ENCODE measurements around the gene IMMP2L.

IMMP2L gene

DNA sequence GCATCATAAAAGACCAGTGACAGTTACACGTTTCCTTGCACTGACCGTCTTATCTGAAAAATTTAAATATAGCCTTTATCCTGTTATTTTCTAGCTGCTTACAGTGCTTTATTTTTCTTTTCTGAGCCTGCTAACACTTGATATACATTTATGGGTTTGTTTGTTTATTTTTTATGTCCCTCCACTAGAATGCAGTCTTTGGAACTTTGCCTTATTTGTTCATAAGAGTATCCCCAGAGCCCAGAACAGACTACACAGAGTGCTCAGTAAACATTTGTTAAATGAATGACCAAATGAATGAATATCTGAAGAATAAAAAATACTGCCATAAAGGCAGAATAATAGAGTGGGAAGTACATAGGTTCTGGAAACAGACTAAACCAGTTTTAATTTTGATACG lies 673.7 kb downstream of the IMMP2L start:
- DNase-seq = no peak

DNA sequence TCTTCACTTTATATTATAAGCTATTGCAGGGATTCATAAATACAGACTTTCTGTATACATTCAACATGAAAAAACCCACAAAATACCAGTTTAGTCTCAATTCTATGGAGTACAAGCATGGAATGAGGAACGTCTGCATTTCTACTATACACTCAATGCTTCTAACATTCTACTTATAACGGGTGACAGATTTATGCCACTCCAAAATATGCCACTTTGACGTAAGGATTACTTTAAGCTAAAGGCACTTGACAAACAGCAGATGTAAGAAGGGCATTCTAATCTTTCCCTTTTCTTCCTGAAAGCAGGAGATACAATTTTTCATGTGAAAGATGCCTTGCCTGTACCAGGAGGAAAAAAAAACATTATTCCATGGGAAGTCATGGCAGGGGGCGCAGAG lies 676.8 kb downstream of the IMMP2L start:
- no peak for DNase-seq

DNA sequence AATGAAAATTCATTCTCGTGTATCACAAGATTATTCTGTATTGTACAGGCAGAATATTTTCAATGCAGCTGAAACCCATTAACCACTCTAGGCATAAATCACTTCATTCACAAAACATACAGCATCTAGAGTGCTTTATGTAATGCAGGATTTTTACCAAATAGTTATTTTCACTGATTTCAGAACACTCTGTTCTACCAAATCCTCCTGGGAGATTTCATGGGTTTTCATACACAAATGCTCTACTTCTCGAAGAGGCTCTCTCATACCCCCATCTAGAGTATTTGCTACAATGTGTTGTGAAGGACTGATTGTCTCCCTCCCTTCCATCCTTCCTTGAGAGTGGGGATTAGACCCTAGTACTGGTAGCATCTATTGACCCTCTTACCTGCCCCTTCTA lies 680.6 kb downstream of the IMMP2L start:
- no peak for DNase-seq

DNA sequence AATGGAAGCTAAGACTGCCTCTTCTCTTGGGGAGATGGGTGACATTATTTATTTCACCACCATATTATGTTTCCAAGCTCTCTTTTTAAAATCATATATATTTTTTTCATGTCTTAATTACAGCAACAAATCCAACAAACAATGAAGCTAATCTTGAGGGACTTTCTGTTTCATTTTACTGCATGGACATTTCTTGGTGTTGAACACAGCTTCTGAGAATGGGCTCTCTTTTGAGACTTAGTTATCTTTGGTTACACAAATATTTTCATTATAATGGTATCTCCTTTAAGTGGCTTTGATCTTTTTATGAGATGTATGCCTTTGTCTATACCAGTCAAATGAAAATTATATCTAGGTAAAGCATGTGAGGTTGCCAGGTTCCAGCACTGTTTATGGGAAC lies 681.3 kb downstream of the IMMP2L start:
- DNase-seq = no peak

DNA sequence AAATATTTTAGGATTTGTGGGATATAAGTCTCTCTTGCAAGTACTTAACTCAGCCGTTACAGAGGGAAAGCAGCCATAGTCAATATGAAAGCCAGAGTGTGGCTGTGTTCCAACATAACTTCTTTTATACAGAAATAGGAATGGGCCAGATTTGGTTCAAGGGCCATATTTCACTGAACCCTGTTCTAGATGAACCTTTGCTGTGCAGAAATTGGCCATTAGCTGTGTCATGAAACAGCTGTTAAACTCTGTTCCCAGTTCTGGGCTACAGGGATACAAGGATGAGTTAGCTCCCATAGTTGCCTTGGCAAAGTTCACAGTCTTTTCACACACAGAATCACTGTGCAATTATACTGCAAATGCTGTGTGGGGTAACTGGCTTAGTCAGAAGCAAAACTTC lies 685.3 kb downstream of the IMMP2L start:
- no peak for DNase-seq

DNA sequence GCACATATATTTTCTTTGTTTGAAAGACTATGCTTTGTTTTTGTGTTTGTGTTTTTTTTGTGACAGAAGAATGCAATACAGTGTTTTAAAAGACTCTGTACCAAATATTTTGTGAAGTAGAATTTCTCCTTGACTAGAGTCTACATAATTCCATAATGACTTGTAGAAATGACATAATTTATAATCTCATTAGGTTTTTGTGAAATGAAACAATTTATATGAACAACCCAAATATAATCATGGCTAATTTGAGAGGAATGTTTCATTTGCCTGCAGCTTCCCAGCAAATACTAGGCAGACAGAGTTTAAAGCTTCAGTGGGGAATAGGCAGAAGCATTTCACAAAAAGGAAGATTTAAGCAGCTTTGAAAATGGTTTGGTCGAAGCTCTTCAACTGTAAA lies 686.9 kb downstream of the IMMP2L start:
- DNase-seq = no peak

DNA sequence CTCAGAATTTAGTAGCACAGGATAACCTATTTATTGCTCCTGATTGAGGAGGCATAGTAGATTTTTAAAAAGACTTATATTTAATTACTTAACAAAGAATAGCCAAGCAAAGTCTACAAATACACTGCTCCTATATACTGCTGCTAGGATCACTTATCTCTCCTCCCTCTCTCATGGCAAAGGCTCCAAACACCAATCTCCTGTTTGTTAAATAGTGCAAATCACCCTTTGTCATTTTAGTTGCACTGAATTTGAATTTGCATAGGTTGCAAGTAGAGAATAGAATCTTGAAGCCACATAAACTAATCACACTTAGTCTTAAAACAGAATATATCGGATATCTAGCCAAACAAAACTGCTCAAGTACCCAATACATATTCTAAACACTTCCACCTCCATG lies 690.4 kb downstream of the IMMP2L start:
- no peak for DNase-seq

DNA sequence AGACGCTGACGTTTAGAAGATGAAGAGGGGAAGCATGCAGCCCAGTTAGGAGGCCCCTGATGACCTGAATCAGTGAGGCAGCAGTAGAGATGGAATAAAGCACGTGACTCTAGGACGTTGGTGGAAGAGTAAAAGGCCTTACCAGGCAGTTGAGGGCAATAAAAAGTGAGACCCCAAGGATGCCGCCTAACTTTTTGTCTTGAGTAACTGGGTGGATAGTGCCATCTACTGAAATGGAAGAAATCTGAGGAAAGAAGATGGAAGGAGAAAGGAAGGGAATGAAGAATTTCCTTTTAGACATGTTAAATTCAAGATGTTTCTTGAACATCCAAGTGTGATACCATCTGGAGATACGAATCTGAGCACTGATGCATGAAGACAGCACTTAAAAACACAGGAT lies 691.4 kb downstream of the IMMP2L start:
- no peak for DNase-seq

DNA sequence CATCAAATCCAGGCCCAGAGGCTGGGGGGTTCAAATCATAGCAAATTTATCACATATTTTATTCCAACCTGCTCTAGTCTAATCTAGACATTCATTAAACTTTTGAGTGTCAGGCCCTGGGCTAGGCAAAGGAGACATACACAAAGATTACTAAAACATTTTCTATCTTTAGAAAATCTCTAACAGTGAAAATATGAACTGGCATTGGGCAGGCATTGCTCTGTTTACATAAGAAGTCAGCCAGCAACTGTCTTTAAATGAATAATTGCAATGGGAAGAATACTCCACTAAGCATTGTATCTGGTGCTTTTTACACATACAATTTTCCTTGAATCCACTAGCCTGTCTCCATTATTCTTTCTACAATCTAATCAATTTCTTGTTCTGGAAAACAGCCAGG lies 693.8 kb downstream of the IMMP2L start:
- DNase-seq = no peak

DNA sequence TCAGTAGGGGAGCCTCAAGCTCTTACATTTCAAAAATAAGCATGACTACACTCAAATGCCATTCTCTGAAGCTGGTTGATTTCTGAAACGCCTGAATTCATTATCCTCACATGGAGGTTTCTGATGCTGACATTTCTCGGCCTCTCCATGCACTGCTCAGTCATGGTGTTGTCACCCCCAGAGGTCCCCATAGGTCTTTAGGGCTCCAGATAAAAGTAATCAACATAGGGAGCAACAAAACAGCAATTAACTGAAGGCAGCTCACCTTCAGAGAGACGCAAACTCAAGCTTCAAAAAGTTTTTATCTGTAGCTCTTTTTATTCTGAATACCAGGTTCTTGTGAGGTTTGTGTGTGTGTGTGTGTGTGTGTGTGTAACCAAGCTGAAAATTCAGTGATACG lies 694.5 kb downstream of the IMMP2L start:
- no peak for DNase-seq

DNA sequence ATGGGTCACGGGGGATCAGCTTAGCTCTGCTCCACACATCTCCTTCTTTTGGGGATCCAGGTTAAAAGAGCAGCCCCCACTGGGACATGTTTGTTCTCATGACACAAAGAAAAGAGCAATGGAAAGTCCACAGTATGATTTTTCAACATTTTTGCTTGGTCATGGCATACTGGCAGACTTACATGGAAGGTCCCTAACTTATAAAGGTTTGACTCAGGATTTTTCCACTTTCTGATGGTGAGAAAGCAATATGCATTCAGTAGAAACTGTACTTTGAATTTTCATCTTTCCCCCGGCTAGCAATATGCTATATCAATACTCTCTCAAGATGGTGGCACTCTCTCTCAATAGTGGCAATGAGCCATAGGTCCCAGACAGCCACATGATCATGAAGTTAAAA lies 699.0 kb downstream of the IMMP2L start:
- DNase-seq = no peak

DNA sequence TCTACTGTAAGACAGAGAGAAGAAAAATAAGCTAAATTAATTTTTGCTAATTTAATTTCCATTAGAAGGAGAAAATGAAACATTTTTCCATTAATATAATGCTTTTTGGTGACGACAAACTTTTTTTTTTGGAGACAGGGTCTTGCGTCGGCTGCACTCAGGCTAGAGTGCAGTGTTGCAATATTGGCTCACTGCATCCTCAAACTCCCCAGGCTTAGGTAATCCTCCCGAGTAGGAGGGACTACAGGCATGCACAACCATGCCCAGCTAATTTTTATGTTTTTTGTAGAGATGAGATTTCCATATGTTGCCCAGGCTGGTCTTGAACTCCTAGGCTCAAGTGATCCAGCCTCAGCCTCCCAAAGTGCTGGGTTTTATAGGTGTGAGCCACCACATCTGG lies 701.1 kb downstream of the IMMP2L start:
- no peak for DNase-seq

DNA sequence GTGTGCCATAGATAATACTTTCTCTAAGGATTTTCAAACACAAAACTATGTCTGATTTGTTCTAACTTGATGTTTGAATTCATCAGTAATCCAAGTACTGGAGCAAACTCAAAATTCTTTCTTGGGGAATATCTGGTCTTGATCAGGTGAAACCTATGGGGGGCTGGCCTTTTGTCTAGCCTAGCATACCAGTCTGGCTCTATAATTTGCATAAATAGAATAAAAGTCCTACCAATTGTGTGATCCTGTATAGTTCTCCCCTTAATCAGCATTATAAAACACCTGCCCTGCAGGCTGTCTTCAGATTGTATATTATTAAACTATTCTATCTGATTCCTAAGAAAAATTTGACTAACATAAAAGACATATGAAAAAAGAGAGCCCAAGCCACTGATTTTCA lies 705.2 kb downstream of the IMMP2L start:
- DNase-seq = no peak

DNA sequence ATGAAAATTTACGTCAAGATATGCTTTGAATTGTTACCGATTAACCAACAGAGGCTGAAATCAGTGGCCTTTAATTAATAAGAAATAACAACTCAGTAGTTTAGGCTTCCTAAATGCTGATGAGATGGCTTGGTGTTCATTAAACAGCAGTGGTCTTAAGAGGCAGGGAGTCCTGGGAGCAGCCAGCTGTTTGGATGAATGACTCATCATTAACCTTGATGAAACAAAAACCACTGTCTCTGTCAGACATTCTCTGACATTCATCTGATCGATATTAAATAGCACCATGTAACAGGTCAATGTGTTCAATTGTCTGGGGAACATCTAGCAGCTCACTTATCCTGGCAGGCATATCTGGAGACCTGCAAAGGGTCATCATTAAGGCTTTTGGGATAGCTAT lies 705.6 kb downstream of the IMMP2L start:
- no peak for DNase-seq

DNA sequence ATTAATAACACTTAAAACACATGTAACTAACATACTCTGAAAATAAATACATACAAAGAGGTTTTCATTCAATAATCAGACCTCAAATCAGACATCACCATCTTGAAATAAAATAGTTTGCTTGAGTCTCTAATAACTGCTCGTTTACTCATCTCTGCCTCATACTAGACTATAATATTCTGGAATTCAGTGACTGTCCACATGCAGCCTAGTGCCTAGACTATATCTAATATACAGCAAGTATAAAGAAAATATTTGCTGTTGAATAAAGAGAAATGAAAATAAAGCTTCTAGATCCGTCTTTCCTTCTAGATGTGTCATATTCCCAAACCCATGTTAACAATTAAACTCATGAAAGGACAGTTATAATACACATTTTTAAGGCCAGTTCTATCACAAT lies 707.6 kb downstream of the IMMP2L start:
- no peak for DNase-seq

DNA sequence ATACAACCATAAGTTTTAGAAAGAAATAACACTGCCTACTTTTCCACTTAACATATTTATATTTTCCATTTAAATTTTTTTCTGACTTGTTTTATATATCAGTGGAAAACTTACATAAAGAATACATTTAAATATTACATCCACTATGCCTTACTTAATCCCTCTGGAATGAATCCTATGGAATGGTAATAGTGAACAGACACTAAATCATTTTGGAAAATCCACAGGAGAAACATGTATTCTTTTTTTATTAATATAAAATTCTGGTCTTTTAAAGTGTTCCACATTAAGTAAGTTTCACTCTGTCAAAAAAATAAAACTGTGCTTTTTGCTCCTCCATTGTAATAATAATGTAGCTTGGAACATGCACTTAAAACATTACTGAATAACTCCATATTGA lies 708.1 kb downstream of the IMMP2L start:
- DNase-seq = no peak

DNA sequence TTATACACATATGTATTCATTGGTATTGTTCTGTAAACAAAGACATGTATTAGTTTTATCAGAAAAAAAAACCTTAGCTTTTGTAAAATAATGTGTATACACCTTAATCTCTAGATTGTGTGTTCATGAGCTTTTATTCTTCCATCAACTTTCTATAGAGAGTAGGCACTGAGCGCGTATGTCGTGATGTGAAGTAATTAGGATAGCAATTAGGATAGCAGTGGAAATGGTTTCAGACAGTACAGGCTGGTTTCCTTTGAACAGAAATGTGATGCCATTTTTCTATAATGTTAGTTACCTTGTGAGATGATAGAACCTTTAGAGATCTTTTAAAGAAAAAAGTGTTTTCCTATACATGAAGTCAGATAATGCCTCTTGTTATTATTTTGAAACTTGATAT lies 709.0 kb downstream of the IMMP2L start:
- DNase-seq = no peak

DNA sequence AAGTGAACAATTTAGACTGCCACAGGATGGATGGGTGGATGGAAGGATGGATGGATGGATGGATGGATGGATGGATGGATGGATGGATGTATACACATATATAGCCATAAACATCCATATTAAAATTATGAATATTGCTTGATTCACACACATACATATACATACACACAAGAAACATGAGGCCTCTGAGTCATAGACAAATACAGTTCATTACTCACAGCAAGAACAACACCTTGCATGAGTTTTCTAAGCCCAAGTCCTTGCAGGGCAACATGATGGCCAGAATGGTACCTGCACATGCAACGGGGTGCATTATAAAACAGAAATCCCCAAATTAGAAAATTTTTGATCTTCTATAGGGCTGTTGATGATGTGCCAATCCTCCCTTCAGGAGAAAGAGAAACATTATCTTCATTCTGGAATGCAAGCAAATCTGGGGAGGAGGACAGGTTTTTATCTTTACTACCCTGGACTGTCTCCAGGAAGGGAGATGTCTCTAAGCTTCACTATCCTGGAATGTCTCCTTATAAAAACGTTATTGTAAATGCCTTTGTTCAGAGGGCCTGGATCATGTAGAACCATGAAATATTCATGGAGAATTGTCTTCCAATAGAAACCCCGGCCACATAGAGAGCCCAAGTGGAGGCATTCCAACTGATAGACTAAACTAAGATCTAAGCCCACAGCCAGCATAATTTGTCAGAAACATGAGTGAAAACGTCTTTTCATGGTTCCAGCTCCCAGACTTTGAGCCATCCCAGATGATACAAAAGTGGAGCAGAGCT lies 709.9 kb downstream of the IMMP2L start:
- no peak for DNase-seq

DNA sequence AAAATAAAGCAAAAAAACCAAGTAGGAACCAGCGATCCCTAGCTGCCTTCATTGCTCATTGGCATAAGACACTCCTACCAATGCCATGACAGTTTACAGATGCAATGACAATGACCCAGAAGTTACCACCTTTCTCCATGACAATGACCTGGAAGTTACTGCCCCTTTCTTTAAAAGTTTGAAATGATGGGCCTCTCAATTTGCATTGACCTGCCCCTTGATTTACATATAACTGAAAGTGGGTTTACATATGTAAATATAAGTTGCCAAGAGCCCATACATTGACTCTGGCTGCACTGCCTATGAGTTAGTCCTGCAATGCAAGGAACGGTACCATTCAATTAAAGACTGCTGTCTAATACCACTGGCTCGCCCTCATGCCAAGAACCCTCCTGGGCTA lies 712.1 kb downstream of the IMMP2L start:
- no peak for DNase-seq

DNA sequence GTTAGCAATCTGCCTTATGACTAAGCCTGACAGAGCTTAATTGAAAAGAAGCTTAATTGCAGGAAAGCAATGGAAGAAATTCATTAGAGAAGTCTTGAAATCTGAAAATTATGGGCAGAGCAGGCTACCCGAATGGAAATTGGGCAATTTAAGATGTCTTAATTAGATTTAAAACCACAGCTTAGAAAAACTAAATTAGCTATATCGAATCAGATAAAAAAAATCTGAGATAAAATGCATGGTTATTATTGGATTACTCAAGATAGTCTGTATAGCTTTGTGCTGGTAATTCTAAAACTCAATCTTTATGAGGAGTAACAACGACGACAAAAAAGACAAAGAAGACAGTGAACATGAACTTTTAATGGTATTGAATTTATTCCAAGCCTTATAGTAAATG lies 719.5 kb downstream of the IMMP2L start:
- no peak for DNase-seq

DNA sequence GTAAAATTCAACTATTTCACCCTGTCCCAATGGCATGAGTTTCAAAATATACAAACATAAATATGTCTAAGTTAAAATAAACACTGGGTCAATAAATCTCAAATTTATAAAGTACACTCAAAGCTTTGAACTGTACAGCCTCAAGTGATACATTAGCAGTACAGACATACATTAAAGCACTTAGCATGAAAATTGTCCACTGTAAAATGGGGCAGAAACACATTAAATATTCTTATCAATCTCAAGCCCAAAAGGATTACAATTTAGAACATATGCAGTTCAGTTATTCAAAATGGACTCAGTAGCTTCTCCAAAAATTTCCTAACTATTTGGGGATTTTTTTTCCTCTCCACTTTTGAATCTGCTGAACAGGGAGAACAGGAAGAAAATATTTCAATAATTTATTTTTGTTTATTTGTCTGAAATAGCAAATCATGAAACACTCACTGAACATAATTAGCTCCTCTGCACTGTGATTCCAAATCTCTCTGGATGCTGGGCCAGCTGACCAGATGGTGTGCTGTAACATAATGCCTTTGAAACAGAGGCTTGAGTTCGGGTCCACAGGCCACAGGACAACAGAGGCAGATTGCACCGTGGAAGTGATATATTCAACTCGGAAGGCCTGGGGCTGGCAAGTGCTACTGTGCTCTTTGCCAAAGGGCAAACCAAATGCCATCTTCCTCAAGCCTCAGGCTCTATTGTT lies 720.3 kb downstream of the IMMP2L start:
- no peak for DNase-seq

DNA sequence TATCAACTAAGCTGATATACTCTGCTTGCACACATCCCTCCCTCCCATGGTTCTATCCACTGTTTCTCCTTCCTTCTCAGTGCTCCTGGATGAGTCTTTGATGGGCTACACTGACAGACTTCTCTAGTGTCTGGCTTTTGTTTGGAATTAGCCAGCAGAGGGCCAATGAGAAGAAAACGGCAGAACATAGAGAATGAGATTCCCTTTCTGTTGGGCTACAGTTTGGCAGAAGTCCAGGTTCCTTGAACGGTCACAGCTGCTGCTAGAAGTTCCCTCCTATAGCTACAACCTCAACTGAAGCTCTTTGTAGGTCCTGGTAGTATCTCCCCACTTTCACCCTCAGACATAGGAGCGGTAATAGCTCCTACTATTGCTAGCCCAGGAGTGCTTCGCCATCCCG lies 722.4 kb downstream of the IMMP2L start:
- DNase-seq = no peak

DNA sequence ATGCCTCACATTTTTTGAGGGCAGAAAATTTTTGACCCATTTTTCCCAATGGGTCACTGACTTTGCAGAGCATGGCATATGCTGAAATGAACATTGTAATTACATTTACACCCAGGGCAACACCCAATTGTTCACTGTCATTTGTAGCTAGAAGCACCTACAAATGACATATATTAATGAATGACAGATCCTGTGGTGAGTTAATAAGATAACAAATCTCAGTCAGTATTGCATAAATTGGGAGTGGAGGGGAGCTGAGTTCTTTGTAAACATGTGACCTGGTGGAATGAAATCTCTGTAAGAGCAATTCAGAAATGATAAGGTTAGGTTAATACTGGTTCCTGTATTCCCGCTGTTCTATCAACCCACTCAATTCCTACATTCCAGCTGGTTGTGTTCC lies 726.4 kb downstream of the IMMP2L start:
- DNase-seq = no peak

DNA sequence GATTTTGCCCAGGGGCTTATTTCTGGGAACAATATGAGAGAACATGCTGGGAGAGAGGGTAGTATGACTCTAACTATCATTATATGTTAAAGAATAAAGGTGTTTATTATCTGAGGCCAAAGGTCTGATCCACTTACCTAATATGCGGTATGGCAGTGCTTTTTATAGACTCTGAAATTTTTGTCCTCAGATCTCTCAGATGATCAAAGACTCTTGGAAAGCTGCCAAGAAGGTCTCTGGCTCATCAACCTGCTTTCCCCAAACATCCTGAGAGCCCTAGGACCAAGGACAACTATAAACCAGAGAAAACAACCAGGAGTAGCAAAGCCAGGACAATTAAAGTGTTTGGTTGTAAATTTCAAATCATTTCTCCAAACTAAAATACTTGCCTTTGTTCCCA lies 727.1 kb downstream of the IMMP2L start:
- DNase-seq = no peak

DNA sequence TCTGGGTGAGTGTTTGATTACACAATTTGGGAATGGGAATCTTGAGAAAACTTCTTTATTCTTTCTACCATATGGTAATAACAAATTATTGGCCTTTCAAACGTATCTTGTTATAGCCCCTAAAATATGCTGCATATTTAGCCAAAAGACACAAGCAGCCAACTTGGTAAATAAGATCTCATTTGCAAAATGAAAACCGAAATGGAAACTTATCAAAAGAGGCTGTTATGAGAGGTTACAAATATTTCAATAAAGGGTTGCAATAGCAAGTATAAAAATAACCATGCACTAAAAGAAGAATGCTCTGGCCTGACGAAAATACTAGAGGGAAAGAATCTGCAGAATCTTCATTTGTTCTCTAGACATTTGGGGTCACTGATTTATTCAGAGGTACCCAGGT lies 730.9 kb downstream of the IMMP2L start:
- DNase-seq = no peak

Data from activated effector memory CD4-positive, alpha-beta T cell treated with Interleukin-2 at 50 U/mL for 16 hours (primary cell).